ENCODE results near the gene MED20.

The MED20 gene

DNA sequence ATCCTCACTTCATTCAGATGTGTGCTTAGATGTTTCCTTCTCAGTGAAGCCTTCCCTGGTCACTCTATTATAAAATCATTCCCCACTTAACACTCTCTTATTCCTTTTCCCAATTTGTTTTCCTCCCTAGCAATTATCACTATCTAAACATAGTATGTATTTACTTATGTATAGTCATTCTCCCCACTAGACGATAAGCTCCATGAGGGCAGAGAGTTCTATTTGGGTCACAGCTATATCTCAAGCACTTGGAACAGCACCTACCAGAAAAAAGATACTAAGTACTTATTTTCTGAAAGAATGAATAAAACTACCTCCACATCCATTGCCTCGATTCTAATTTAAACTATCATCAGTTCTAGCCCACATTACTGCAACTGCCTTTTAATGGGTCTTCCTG lies 62.2 kb downstream of the MED20 start:
- no peak overlapping the region; the same call in 1 of the 2 replicates for H3K27ac ChIP-seq
- TF ChIP-seq CTCF (conservative IDR thresholded peaks at IDR 0.05) (no peak), ZFX (IDR thresholded peaks at IDR 0.05) (no peak)

All from C4-2B (cell line).